Mucosa of descending colon (tissue), 3 donors: ENCODE measurements around the gene TMEM143. TPM values are rescaled to one million over a fixed set of nuclear protein-coding genes. Genes with fewer than 3 reads are reported as not detected.
"Not testable (repeated sequence)": the region's sequence is repeated elsewhere in the genome, so short reads cannot be mapped to it uniquely, and the experiment has no call there.

Experiments
- ATAC-seq: fragments of 200-7000 bp; cut with Tn5 transposase; one replicate; pipeline ENCODE4 v1.9.1; 2020; ENCODE audit warnings: mild to moderate bottlenecking, moderate library complexity
- DNase-seq, 3 donors: peaks; one replicate each; pipeline ENCODE4 v3.0.0-alpha.2; 2020
- H3K36me3 ChIP-seq: fragments of 200-600 bp; one replicate; pipeline ENCODE4 v1.8.0; 2021; ENCODE audit warnings: low read depth, mild to moderate bottlenecking
- H3K4me1 ChIP-seq: fragments of 200-600 bp; one replicate; pipeline ENCODE4 v1.8.0; 2021; ENCODE audit warnings: low read depth, mild to moderate bottlenecking
- H3K4me3 ChIP-seq: fragments of 200-600 bp; one replicate; pipeline ENCODE4 v1.8.0; 2021; ENCODE audit warnings: mild to moderate bottlenecking
- H3K9me3 ChIP-seq: fragments of 200-600 bp; one replicate; pipeline ENCODE4 v1.8.0; 2021; ENCODE audit warnings: mild to moderate bottlenecking
- intact Hi-C, 2 donors: fragments of 100-400 bp; cut with DNase I in 1 of 2; cut with micrococcal nuclease in 1 of 2; formaldehyde crosslinking; loops; one replicate each; pipeline versions ENCODE4 v1.11.0 to v1.11.1; 2022; cut with DNase I, micrococcal nuclease
- total RNA-seq, 3 donors: library from RNA; stranded (reverse); fragmentation: NEBNext Ultra II Directional in 2 of 3; extraction: Animal tissue kit (Norgen Biotek cat#: 25700) in 2 of 3; gene quantifications; one replicate each; pipeline versions ENCODE4 v1.2.1 to v1.2.4, GENCODE V29; 2021 to 2023
- TF ChIP-seq, protein P1 (sequence below): fragments of 200-600 bp; IDR thresholded peaks from one replicate; pipeline ENCODE4 v1.8.0; 2022; ENCODE audit warnings: antibody characterized with exemption, mild to moderate bottlenecking
- donor health status: DM: no; HTN: no; CAD: no; lungs with moderate emphysema.
- donor health status: DM: no; HTN: no; CAD: no.
- donor health status: DM: no; HTN: yes; CAD: no.

TMEM143 gene
- total RNA-seq, 3 donors from 2014 or later, result 13.2 to 14.5 (median 13.6) TPM

DNA sequence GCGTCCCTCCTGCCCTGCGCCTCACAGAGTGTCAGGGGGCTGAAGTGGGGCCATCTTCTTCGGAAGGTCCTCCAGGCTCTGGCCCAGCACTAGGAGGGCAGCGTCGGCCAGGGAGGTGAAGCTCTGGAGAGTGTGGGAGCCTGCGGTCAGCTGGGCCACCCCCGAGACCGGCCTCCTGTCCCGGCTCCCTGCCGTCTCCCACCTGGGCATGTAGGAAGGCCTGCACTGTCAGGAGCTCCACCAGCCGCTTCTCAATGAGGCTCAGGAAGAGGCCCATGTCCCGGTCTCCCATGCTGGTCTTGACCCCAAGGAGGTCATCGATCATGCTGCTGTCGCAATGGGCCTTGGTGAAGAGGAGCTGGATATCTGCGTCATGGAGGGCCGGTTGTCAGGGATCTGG is 65.8 kb downstream of the TMEM143 start:
- ATAC-seq (no peak), DNase-seq (no peak)
- no peaks in the 10 kb centered on the region for H3K36me3 ChIP-seq
- no peak overlapping the region for H3K4me3 ChIP-seq
- H3K9me3 ChIP-seq, result no peaks in the 10 kb centered on the region
- TF ChIP-seq, protein P1, sequence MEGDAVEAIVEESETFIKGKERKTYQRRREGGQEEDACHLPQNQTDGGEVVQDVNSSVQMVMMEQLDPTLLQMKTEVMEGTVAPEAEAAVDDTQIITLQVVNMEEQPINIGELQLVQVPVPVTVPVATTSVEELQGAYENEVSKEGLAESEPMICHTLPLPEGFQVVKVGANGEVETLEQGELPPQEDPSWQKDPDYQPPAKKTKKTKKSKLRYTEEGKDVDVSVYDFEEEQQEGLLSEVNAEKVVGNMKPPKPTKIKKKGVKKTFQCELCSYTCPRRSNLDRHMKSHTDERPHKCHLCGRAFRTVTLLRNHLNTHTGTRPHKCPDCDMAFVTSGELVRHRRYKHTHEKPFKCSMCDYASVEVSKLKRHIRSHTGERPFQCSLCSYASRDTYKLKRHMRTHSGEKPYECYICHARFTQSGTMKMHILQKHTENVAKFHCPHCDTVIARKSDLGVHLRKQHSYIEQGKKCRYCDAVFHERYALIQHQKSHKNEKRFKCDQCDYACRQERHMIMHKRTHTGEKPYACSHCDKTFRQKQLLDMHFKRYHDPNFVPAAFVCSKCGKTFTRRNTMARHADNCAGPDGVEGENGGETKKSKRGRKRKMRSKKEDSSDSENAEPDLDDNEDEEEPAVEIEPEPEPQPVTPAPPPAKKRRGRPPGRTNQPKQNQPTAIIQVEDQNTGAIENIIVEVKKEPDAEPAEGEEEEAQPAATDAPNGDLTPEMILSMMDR, result no peak
- intact Hi-C loops, result no loop called here
- H3K4me1 ChIP-seq, result no peaks in the 10 kb centered on the region

DNA sequence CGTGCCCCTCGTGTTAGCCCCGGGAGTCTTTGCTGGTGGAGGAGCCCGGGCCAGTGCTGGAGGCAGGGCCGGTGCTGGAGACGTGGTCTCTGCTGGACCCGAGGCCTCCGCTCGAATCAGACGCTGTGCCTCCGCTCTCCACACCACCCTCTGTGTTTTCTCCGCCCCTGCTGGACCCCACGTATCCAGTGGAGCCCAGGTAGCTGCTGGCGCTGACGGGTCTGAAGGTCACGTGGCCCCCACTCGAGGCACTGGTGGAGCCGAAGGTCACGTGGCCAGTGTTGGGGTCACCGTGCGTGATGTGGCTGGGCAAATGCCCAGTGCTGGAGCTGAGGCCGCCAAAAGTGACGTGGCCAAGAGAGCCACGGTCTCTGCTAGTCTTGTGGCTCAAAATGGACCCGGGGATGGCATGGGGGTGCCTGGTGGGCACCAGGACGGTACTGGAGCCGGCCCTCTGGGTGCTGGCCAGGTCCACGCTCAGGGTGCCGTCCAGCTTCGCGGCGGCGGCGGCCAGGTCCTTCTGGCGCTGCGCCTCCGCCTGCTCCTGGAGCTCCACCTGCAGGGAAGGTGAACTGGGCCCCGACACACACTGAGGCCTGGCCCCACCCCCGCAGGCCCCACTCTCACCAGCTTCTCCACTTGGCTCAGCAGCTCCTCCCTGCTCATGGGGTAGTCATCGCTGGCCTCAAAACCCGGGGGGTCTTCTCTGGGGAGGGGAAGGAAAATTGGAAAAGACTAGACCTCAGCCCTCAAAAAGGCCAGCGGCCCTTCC is 66.6 kb downstream of the TMEM143 start:
- Histone ChIP-seq H3K4me3 (no peak overlapping the region), H3K9me3 (no peaks in the 10 kb centered on the region), H3K36me3 (no peaks in the 10 kb centered on the region), H3K4me1 (no peaks in the 10 kb centered on the region)
- DNase-seq (no peak), ATAC-seq (no peak)
- intact Hi-C loops, result no loop called here
- TF ChIP-seq, protein P1, result no peak

DNA sequence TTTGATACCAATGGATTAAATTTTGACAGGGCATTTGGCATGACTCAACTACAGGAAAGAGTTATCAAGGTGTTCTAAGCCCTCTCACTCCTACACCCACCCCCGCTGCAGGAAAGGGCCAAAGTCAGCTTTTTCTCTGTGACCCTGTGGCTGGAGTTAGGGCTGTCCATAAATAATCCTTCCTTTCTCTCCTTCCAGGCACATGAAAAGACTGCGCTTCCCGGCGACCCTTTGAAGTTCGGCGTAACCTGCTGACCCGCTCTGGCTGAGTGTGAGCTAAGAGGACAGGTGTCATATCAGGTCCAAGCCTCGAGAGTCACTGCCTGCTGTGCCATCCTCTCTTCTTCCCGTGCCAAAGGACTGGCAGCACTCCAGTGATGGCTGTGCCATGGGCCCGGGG is 68.3 kb downstream of the TMEM143 start:
- no peak for DNase-seq
- Histone ChIP-seq H3K4me1 (peaks cover 7% of the 10 kb centered on the region), H3K36me3 (no peaks in the 10 kb centered on the region), H3K4me3 (no peak overlapping the region), H3K9me3 (no peaks in the 10 kb centered on the region)
- ATAC-seq, result no peak
- TF ChIP-seq, protein P1, result no peak
- intact Hi-C loops, result no loop called here

DNA sequence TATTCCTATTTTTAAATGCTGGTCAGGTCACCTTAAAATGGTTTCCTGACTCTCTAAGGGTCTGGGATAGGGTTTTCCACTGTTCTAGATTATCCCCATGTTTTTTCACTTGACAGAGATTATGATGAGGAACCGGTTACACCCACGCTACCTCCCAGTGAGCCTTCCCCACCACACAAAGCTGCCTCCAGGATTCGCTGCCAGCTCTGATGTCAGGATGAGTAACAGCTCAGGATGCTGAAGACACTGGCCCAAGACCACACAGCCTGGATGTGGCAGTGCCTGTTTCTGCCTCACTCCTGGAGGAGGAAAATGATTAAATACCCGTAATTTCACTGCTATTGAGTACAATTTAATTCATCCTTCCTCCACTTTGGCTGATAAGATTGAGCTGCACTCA is 70.9 kb downstream of the TMEM143 start:
- no peak for ATAC-seq
- H3K4me1 ChIP-seq, result peaks cover 7% of the 10 kb centered on the region
- H3K9me3 ChIP-seq, result no peaks in the 10 kb centered on the region
- no peak for DNase-seq
- H3K36me3 ChIP-seq, result no peaks in the 10 kb centered on the region
- no peak overlapping the region for H3K4me3 ChIP-seq
- TF ChIP-seq, protein P1, result no peak
- intact Hi-C loops, result no loop called here

DNA sequence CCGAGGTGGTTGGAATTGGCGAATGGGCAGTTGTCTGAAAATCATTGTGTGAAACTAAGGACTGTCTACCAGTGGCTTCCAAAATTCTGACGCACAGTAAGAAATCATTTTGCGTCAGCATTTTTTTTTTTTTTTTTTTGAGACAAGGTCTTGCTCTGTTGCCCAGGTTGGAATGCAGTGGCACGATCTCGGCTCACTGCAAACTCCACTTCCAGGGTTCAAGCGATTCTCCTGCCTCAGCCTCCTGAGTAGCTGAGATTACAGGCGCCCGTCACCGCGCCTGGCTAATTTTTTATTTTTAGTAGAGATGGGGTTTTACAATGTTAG is 72.3 kb downstream of the TMEM143 start:
- ATAC-seq, H3K9me3 ChIP-seq, H3K36me3 ChIP-seq, H3K4me1 ChIP-seq, DNase-seq, H3K4me3 ChIP-seq, intact Hi-C loops: not testable (repeated sequence)

DNA sequence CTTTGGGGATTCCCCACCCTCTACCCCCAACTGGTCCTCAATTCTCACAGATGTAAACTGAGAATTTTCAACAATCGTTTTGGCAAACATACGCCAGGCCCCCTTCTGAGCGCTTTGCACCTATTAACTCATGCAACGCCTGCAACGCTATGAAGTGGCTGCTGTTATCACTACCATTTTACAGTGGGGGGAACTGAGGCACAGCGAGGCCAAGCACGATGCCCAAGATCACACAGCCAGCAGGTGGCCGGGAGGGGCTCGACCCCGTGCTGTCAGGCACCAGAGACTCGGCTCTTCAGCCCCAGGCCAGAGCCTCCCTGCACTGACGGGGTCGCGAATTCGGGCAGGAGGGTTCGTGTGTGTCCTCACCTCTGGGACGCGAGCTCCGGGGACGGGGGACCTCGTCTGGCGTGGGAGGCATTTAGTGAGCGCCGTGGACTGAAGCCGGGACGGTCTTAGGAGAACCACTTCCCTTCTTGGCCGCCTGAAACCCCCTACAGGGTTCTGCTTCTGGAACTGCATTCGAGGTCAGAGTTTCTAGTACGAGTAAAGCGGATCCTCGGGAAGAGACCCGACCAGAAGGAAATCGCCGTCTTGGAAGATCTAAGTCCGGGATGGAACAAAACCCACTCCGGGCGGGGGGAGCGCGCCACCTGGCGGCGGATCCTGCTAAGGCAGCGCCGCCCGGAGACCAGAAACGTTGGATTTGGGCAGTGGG is 72.8 kb downstream of the TMEM143 start:
- intact Hi-C loops, result no loop called here
- TF ChIP-seq, protein P1, result peak; percentile 94

More for the DNA sequence above, 72.8 kb downstream of the TMEM143 start:
- Histone ChIP-seq H3K4me3 (no peak overlapping the region), H3K36me3 (no peaks in the 10 kb centered on the region), H3K4me1 (peaks cover 7% of the 10 kb centered on the region), H3K9me3 (no peaks in the 10 kb centered on the region)
- peak; percentile 65 to 81 (median 80) for DNase-seq
- ATAC-seq, result peak; percentile 89
